Body of pancreas (tissue), 4 donors: Measurements from ENCODE around the gene CLPTM1L. TPM values are rescaled to one million over a fixed set of nuclear protein-coding genes. Genes with fewer than 3 reads are reported as not detected.

Experiments
- ATAC-seq: fragments of 150-250 bp; one replicate; pipeline ENCODE4 v1.9.1; 2016
- DNase-seq, 4 donors: peaks; one replicate each; pipeline ENCODE4 v3.0.0-alpha.2; 2019
- H3K27ac ChIP-seq, 4 donors: fragments of 200-600 bp; sonication (generic); 1 replicate in 3 of 4; 2 replicates in 1 of 4; pipeline versions ENCODE4 v1.5.1 to v1.6.1; 2016 to 2019; ENCODE audit warnings: mild to moderate bottlenecking in 1 of 4, mixed read lengths in 1 of 4, moderate library complexity in 1 of 4
- H3K27me3 ChIP-seq, 2 donors: fragments of 200-600 bp; sonication (generic); one replicate each; pipeline ENCODE4 v1.6.0; 2016; ENCODE audit warnings: mild to moderate bottlenecking in 1 of 2
- H3K36me3 ChIP-seq, 2 donors: fragments of 200-600 bp; sonication (generic); replicated peaks in 1 of 2; 2 replicates each; pipeline ENCODE4 v1.5.1; 2016; ENCODE audit warnings: low read depth in 2 of 2; ENCODE audit not compliant: insufficient read depth in 1 of 2
- H3K4me1 ChIP-seq: fragments of 200-600 bp; sonication (generic); one replicate; pipeline ENCODE4 v1.6.0; 2016
- H3K4me3 ChIP-seq, 2 donors: fragments of 200-600 bp; sonication (generic); 1 replicate in 1 of 2; 2 replicates in 1 of 2; pipeline ENCODE4 v1.5.1; 2016 to 2019
- H3K9me3 ChIP-seq, 3 donors: fragments of 200-600 bp; sonication (generic); 1 replicate in 2 of 3; 2 replicates in 1 of 3; pipeline ENCODE4 v1.5.1; 2016
- CTCF ChIP-seq, 7 experiments: fragments of 450-650 bp in 4 of 7; fragments of 200-600 bp in 3 of 7; sonication (generic) in 3 of 7; IDR thresholded peaks; one replicate each; pipeline ENCODE4 v1.5.1; 2016 to 2019; ENCODE audit warnings: antibody characterized with exemption in 7 of 7
- POLR2A ChIP-seq, 3 donors: fragments of 450-650 bp; IDR thresholded peaks; one replicate each; pipeline ENCODE4 v1.6.1; 2016; ENCODE audit warnings: antibody characterized with exemption in 3 of 3, mild to moderate bottlenecking in 2 of 3
- WGBS, 2 donors: methylation state at CpG; one replicate each; pipeline ENCODE4 v1.1.5; 2017; 5-methylcytosine and 5-hydroxymethylcytosine counted together
- intact Hi-C: fragments of 100-400 bp; cut with DNase I; formaldehyde crosslinking; loops from one replicate; pipeline ENCODE4 v1.15.1; 2023
- total RNA-seq, 2 donors: library from RNA; depleted of rRNA; stranded (reverse); fragments of >200 nt; gene quantifications; one replicate each; pipeline ENCODE4 v1.1.0, GENCODE V29; 2016

CLPTM1L gene
- total RNA-seq, 2 donors from 2014 or later: 91.3 to 109 TPM

GRCh38 chr5:1281038-1281882, 63.6 kb downstream of the CLPTM1L start:
- 82 to 84% methylated on average over 12 to 16 of the region's 16 CpGs for WGBS, 2 donors
- no peak for DNase-seq
- no peak for ATAC-seq
- no peak overlapping the region for H3K27ac ChIP-seq
- intact Hi-C loops: no loop called here
- H3K4me1 ChIP-seq: no peaks in the 10 kb centered on the region
- no peak for TF ChIP-seq CTCF (IDR thresholded peaks at IDR 0.05)
- no peak for TF ChIP-seq POLR2A (IDR thresholded peaks at IDR 0.05)
- H3K36me3 ChIP-seq: no peaks in the 10 kb centered on the region
- no peaks in the 10 kb centered on the region for H3K27me3 ChIP-seq
- no peak overlapping the region for H3K4me3 ChIP-seq
- no peaks in the 10 kb centered on the region for H3K9me3 ChIP-seq

GRCh38 chr5:1280177-1281037, 64.5 kb downstream of the CLPTM1L start:
- TF ChIP-seq POLR2A (IDR thresholded peaks at IDR 0.05): no peak
- no peak for TF ChIP-seq CTCF (IDR thresholded peaks at IDR 0.05)
- 76 to 84% methylated on average over 11 to 31 of the region's 32 CpGs for WGBS, 2 donors
- H3K36me3 ChIP-seq: no peaks in the 10 kb centered on the region
- no peaks in the 10 kb centered on the region for H3K9me3 ChIP-seq
- ATAC-seq (no peak), DNase-seq (no peak)
- no peak overlapping the region for H3K27ac ChIP-seq
- intact Hi-C loops: no loop called here
- H3K4me1 ChIP-seq: no peaks in the 10 kb centered on the region
- no peaks in the 10 kb centered on the region for H3K27me3 ChIP-seq
- H3K4me3 ChIP-seq: no peak overlapping the region

DNA sequence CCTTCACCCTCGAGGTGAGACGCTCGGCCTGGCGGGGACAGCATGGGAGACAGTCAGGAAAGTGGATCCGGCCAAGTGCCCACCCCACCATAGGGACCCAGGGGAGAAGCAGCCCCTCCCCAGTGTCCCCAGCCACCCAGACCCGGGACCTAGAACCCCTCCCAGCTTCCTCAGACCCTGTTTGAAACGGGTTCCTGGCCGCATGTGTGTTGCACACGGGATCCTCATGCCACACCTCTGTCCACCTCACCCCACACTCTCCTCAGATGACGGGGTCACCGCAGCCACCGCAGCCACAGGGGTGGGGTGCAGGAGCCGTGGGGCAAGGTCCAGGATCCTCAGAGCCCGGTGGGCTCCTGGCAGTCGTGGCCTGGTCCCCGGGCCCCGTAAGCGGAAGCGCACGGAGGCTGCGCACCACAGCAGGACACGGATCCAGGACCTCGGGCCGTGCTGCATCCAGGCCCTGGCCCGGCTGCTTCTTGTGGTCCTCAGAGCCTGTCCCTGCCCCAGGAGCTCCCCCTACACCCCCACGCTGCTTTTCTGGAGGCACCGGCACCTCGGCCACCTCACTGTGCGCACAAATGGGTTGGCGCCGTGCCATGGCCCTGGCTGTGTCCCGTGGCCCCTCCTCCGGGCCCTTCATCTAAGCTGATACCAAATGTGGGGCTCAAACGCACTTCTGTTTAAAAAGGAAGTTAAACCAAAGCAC, 65.3 kb downstream of the CLPTM1L start:
- DNase-seq (no peak), ATAC-seq (no peak)
- H3K27me3 ChIP-seq: no peaks in the 10 kb centered on the region
- TF ChIP-seq POLR2A (IDR thresholded peaks at IDR 0.05) (no peak), CTCF (IDR thresholded peaks at IDR 0.05) (no peak)
- 63 to 82% methylated on average over 7 to 34 of the region's 34 CpGs for WGBS, 2 donors
- H3K4me3 ChIP-seq: no peak overlapping the region
- H3K36me3 ChIP-seq: no peaks in the 10 kb centered on the region
- H3K4me1 ChIP-seq: no peaks in the 10 kb centered on the region
- intact Hi-C loops: no loop called here
- H3K27ac ChIP-seq: no peak overlapping the region
- no peaks in the 10 kb centered on the region for H3K9me3 ChIP-seq

DNA sequence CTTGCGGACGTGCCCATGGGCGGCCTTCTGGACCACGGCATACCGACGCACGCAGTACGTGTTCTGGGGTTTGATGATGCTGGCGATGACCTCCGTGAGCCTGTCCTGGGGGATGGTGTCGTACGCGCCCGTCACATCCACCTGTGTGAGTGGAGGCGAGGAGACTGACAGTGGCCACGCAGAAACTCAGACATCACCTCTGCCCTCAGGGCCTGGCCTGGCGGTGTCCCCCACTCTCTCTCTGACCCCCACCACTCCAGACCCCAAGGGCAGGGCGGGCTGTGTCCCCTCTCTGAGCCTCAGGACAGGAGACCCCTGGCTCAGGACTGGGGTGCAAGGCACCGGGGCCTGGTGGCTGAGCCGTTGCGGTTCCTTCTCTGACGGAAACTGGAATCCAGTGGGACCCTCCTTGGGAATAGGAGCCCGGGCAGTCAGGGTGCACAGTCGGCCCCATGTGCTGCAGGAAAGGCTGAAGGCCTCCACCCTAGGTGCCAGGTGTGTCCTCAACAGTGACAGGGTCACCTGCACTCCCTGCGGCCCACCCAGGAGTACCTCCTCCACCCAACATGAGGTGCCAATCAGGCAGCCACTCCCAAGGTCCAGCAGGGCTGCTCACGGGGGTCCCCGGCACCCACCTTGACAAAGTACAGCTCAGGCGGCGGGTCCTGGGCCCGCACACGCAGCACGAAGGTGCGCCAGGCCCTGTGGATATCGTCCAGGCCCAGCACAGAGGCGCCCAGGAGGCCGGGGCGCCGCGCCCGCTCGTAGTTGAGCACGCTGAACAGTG, 66.0 kb downstream of the CLPTM1L start:
- DNase-seq (no peak), ATAC-seq (no peak)
- 93 to 96% methylated on average over 16 to 34 of the region's 42 CpGs for WGBS, 2 donors
- Histone ChIP-seq H3K9me3 (no peaks in the 10 kb centered on the region), H3K27ac (no peak overlapping the region), H3K36me3 (no peaks in the 10 kb centered on the region), H3K27me3 (no peaks in the 10 kb centered on the region), H3K4me1 (no peaks in the 10 kb centered on the region), H3K4me3 (no peak overlapping the region)
- TF ChIP-seq CTCF (IDR thresholded peaks at IDR 0.05) (no peak), POLR2A (IDR thresholded peaks at IDR 0.05) (no peak)
- intact Hi-C loops: no loop called here
